Upper lobe of right lung (tissue), 1 donor: ENCODE data around the gene RAB6A. TPM values are rescaled to one million over a fixed set of nuclear protein-coding genes. Genes with fewer than 3 reads are reported as not detected.

Source experiments
- ATAC-seq: fragments of 200-7000 bp; cut with Tn5 transposase; one replicate; pipeline ENCODE4 v1.9.1; 2020; ENCODE audit warnings: mild to moderate bottlenecking, moderate library complexity
- DNase-seq: peaks from one replicate; pipeline ENCODE4 v3.0.0-alpha.2; 2020
- H3K27ac ChIP-seq: fragments of 200-600 bp; one replicate; pipeline ENCODE4 v1.8.0; 2022
- H3K27me3 ChIP-seq: fragments of 200-600 bp; one replicate; pipeline ENCODE4 v1.8.0; 2022; ENCODE audit warnings: mild to moderate bottlenecking
- H3K36me3 ChIP-seq: fragments of 200-600 bp; one replicate; pipeline ENCODE4 v1.8.0; 2022
- H3K4me1 ChIP-seq: fragments of 200-600 bp; one replicate; pipeline ENCODE4 v1.8.0; 2022
- H3K4me3 ChIP-seq: fragments of 200-600 bp; one replicate; pipeline ENCODE4 v1.8.0; 2022; ENCODE audit warnings: mild to moderate bottlenecking
- H3K9me3 ChIP-seq: fragments of 200-600 bp; one replicate; pipeline ENCODE4 v1.8.0; 2022
- intact Hi-C: fragments of 100-400 bp; cut with DNase I; formaldehyde crosslinking; loops from one replicate; pipeline ENCODE4 v1.11.0; 2022
- total RNA-seq: library from RNA; stranded (reverse); fragmentation: NEBNext Ultra II Directional; extraction: Animal tissue kit (Norgen Biotek cat#: 25700); gene quantifications from one replicate; pipeline ENCODE4 v1.2.1, GENCODE V29; 2021
- TF ChIP-seq, protein P1 (sequence below): fragments of 200-600 bp; IDR thresholded peaks from one replicate; pipeline ENCODE4 v1.8.0; 2022; ENCODE audit warnings: antibody characterized with exemption
- donor health status: DM: no; HTN: yes; CAD: no; lungs with severe emphysema.

Gene RAB6A
- total RNA-seq, 1 donor from 2014 or later, result 137 TPM

GRCh38 chr11:73652046-73652730 lies 108.7 kb downstream of the RAB6A start:
- TF ChIP-seq, protein P1, sequence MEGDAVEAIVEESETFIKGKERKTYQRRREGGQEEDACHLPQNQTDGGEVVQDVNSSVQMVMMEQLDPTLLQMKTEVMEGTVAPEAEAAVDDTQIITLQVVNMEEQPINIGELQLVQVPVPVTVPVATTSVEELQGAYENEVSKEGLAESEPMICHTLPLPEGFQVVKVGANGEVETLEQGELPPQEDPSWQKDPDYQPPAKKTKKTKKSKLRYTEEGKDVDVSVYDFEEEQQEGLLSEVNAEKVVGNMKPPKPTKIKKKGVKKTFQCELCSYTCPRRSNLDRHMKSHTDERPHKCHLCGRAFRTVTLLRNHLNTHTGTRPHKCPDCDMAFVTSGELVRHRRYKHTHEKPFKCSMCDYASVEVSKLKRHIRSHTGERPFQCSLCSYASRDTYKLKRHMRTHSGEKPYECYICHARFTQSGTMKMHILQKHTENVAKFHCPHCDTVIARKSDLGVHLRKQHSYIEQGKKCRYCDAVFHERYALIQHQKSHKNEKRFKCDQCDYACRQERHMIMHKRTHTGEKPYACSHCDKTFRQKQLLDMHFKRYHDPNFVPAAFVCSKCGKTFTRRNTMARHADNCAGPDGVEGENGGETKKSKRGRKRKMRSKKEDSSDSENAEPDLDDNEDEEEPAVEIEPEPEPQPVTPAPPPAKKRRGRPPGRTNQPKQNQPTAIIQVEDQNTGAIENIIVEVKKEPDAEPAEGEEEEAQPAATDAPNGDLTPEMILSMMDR, result no peak
- DNase-seq (peak; percentile 49), ATAC-seq (no peak)
- Histone ChIP-seq H3K4me1 (peaks cover 4% of the 10 kb centered on the region), H3K4me3 (no peak overlapping the region), H3K36me3 (no peaks in the 10 kb centered on the region), H3K27ac (no peak overlapping the region), H3K9me3 (no peaks in the 10 kb centered on the region), H3K27me3 (no peaks in the 10 kb centered on the region)
- intact Hi-C loops, result no loop called here

DNA sequence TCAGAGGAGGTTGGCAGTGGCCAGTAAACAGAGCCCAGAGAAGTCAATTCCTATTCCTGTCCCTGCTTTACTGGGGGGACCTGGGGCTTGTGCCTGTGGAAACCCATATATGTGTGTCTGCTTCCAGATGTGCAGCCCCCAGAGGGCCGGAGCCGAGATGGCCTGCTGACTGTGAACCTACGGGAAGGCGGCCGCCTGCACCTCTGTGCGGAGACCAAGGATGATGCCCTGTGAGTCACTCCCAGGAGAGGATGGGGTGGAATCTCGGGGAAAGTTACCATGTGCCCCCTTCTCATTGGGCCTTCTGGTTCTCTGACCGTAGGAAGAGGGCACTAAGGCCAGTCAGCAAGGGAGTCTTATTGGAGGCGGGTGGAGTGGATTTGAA lies 109.2 kb downstream of the RAB6A start:
- Histone ChIP-seq H3K27ac (no peak overlapping the region), H3K36me3 (no peaks in the 10 kb centered on the region), H3K4me1 (peaks cover 4% of the 10 kb centered on the region), H3K27me3 (no peaks in the 10 kb centered on the region), H3K9me3 (no peaks in the 10 kb centered on the region), H3K4me3 (no peak overlapping the region)
- intact Hi-C loops, result no loop called here
- TF ChIP-seq, protein P1, result no peak
- DNase-seq, result no peak
- no peak for ATAC-seq

DNA sequence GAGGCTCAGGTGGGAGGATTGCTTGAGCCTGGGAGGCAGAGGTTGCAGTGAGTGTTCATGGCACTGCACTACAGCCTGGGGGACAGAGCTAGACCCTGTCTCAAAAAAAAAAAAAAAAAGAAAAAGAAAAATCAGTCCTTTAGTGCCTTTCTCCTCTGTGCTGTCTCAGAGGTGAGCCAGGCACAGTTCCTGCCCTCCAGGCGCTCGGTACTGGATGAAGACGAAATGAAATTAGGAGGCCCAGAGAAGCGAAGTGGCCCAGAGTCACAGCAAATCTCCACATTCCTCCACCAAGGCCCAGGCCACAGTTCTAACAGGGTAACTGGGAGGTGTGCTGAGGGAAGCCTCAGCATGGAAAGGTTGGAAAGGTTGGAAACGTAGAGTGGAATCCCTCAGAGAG lies 109.6 kb downstream of the RAB6A start:
- no peak overlapping the region for H3K27ac ChIP-seq
- H3K4me3 ChIP-seq, result no peak overlapping the region
- intact Hi-C loops, result no loop called here
- ATAC-seq, result no peak
- no peaks in the 10 kb centered on the region for H3K36me3 ChIP-seq
- TF ChIP-seq, protein P1, result no peak
- no peaks in the 10 kb centered on the region for H3K27me3 ChIP-seq
- H3K4me1 ChIP-seq, result peaks cover 4% of the 10 kb centered on the region
- no peak for DNase-seq
- no peaks in the 10 kb centered on the region for H3K9me3 ChIP-seq

DNA sequence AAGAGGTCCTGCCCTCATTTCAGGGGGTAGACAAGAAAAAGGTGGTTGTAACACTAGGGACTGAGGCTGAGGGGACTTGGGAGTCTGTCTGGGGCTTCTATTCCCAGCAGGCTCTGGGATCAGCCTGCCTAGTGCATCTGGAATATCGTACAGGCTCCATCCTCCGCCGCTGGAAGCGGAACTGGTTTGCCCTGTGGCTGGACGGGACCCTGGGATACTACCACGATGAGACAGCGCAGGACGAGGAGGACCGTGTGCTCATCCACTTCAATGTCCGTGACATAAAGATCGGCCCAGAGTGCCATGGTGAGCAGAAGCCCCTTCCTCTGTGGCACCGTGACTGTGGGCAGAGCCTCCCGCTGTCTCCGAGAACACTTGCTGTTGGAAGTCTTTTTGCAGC lies 110.5 kb downstream of the RAB6A start:
- H3K27ac ChIP-seq, result no peak overlapping the region
- intact Hi-C loops, result no loop called here
- no peak for DNase-seq
- no peaks in the 10 kb centered on the region for H3K36me3 ChIP-seq
- TF ChIP-seq, protein P1, result no peak
- H3K4me3 ChIP-seq, result no peak overlapping the region
- no peak for ATAC-seq
- peaks cover 4% of the 10 kb centered on the region for H3K4me1 ChIP-seq
- H3K27me3 ChIP-seq, result no peaks in the 10 kb centered on the region
- no peaks in the 10 kb centered on the region for H3K9me3 ChIP-seq

- TF ChIP-seq, protein P1, result no peak
- no peaks in the 10 kb centered on the region for H3K27me3 ChIP-seq
- H3K36me3 ChIP-seq, result no peaks in the 10 kb centered on the region
- no peak overlapping the region for H3K27ac ChIP-seq
- intact Hi-C loops, result no loop called here
- peaks cover 4% of the 10 kb centered on the region for H3K4me1 ChIP-seq
- H3K9me3 ChIP-seq, result no peaks in the 10 kb centered on the region
- H3K4me3 ChIP-seq, result no peak overlapping the region
- DNase-seq, result no peak
- no peak for ATAC-seq
These were observed 111.7 kb downstream of the RAB6A start for GRCh38 chr11:73649206-73649605.
